Measurements from ENCODE around the gene TMEM135.

- TF ChIP-seq CTCF (IDR thresholded peaks at IDR 0.05) (no peak), EZH2 (IDR thresholded peaks at IDR 0.05; ENCODE audit: borderline replicate concordance, insufficient read depth, low read depth, low read length, poor library complexity, severe bottlenecking) (no peak)
Measured at GRCh38 chr11:87235366-87235765, 197.6 kb downstream of the TMEM135 start.
